Activated CD4-positive, alpha-beta T cell treated with anti-CD3 and anti-CD28 coated beads, Interleukin-2, amount 50 U/mL, for 48 hours (primary cell): Measurements from ENCODE around the gene TEX30.
A peak's percentile ranks its signal among the peaks of the same experiment; 100 is the strongest.
"Not testable (repeated sequence)": the region's sequence is repeated elsewhere in the genome, so short reads cannot be mapped to it uniquely, and the experiment has no call there.

ENCODE experiments used
- DNase-seq, 2 experiments: peaks; one replicate each; pipeline ENCODE4 v3.0.0-alpha.2; 2020

Gene TEX30

DNA sequence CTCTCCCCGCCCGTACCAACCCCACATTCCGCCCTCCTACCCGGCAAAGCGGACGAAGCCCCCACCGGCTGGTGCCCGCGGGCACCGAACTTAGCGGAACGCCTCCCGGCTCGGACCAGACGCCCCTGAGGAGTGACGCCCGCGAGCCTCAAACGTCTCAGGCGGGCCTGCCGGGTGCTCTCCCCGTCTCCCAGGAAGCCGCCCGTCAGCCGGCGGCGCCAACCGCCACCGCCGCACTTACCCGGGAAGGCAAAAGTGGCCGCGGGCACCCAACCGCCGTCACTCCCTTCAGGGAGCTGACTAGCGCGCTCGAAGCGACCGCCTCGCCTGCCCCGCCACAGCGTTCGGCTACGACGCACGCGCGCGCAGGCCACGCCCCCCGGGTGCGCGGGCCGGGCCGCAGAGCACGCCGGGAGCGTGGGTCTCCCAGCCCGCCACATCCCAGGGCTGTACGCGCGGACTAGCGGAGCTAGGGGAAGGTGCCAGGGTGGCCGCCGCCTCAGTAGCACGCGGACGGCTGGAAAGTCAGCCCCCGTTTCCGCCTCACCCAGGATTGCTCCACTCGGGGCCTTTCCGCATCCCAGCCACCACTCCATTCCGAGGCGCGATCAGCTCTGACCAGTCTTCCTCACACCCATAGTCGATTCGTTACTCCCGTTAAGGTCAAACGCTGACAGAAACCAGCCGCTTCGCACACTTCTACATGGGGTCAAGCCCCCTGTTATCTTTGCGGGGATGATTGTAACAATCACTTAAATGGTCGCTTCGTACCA, at the start of gene TEX30:
TSS of gene TEX30 (minus strand) at position 346 of the 773 bp plus-strand sequence. CDS start 3,760 bp downstream, outside the sequence.
- peak; percentile 81 to 85 for DNase-seq

- no peak for DNase-seq
Measured at GRCh38 chr13:102817907-102818306, 44.3 kb upstream of the TEX30 start.

GRCh38 chr13:102817241-102817640, 43.7 kb upstream of the TEX30 start:
- no peak for DNase-seq

DNA sequence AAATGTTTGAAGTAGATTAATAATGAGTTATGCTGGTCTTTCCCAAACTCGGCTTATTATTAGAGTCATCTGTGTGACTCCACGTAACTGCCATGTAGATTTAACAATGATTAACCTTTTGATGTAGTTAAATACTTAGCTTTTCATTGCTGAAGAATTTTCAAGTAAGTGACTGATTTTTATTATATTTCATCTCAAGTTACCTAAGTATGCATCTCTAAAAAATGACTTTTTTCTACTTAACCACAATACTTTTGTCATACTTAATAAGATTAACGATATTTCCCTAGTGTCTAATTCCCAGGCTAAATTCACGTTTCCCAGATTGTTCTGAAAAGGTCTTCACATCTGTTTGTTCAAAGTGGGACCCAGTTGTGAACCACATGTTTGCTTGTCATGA, 43.1 kb upstream of the TEX30 start:
- DNase-seq: no peak

GRCh38 chr13:102815788-102816187, 42.2 kb upstream of the TEX30 start:
- DNase-seq: no peak

GRCh38 chr13:102814793-102815192, 41.2 kb upstream of the TEX30 start:
- no peak for DNase-seq

DNA sequence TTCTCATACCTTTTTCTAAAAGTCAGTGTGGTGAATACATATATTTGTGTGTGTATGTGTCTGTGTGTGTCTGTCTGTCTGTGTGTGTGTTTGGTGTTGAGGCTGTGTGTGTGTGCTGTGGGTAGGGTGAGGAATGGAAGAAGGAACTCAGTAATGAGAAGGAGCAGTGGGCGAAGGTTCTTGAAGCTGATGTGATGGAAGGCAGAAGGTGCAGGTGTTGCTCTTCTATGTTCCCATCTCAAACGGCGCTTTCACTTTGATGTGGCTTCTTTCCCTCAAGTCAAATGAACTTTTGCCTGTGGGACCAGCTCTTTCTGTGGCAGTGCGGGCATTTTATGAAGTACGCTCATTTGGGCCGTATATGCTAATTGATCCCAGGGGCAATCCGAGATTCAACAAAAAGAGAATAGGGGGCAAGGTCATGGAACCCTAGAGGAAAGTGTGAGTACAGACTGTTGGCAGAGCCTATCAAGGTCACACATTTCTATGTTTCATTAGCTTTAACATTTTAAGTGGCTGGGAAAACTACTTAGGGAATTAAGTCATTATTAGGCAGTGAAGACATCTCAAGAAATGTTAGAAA, 40.5 kb upstream of the TEX30 start:
- no peak for DNase-seq

GRCh38 chr13:102812611-102813287, 39.2 kb upstream of the TEX30 start:
- no peak for DNase-seq

GRCh38 chr13:102807699-102808098, 34.1 kb upstream of the TEX30 start:
- no peak for DNase-seq

- DNase-seq: no peak
Measured at GRCh38 chr13:102805680-102806079, 32.1 kb upstream of the TEX30 start.

DNA sequence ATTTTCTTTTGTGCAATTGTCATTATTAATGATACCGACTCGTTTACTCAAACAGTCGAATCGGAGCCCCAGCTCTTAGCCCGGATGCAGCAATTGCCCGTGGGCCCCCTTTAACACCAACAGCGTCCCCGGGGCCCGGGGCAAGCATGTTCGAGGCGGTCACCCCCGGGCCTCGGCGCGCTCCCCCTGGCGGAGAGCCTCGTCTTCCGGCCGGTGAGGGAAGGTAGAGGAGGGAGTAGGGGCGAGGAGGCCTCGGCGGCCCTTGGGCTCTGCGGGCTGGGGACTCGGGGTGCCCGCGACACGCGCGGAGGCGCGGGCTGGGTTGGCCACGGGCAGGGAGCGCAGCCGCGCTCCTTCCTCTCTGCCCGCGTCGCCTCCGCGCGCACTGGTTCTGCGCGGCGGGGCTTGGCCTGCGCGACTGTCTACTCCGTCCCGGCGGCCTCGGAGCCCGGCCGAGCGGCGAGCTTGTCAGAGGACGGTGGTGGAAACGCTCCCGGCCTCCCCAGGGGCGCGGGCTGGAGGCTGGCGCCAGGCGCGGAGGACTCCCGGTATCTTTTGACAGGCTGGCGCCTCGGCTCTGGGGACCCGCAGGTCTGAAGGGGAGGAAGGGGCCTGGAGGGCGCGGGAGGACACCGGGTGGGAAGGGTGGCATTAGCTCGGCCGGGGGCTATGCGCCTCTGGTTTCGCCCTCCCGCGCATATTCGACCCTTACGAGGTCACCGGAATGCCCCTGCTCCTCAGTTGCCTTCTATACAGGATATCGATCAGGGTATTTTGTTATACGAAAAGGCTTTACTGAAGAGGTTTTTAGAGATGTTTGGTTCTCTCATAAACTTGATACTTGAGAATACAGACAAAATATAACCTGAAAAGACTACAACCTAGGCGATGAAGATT, 26.8 kb upstream of the TEX30 start:
- DNase-seq: peak; percentile 85 to 88

GRCh38 chr13:102799426-102800144, 26.0 kb upstream of the TEX30 start:
- DNase-seq: no peak

GRCh38 chr13:102798581-102799425, 25.2 kb upstream of the TEX30 start, which contains the start of the genes BIVM and POGLUT2:
TSS of gene BIVM (plus strand) at chr13:102799119. CDS start at chr13:102807268, 8,149 bp downstream.
TSS of gene POGLUT2 (minus strand) at chr13:102798976. CDS start at chr13:102798670, 306 bp downstream.
- peak; percentile 85 to 90 for DNase-seq

GRCh38 chr13:102793611-102794355, 20.2 kb upstream of the TEX30 start:
- DNase-seq: no peak

DNA sequence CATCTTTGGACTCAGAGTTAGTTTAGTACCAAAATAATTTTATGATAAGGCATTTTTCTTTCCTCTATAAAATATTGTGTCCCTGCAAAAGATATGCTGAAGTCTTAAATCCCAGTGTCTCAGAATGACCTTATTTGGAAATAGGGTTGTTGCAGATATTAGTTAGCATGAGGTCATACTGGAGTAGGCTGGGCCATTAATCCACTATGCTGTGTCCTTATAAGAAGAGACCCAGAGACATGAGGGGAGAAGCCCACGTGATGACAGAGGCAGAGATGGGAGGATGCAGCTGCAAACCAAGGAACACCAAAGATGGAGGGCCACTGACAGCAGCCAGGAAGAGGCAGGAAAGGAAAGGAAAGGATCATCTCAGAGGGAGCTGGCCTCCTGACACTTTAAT, 18.8 kb upstream of the TEX30 start:
- DNase-seq: no peak

DNA sequence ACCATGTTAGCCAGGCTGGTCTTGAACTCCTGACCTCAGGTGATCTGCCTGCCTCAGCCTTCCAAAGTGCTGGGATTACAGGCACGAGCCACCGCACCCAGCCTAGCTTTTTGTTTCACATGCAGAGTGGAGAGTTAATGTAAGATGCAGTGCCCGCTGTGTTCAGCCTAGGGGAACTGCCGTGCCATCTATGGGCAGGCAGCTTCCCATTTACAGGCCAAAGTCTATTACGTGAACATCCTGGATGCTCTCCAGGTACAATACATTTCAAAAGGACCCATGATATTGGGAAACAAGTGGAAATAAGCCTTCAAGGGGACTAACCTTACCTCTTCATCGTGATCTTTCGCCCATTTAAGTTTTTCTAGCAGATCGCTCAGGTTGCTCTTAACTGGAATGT, 15.1 kb upstream of the TEX30 start:
- no peak for DNase-seq

DNA sequence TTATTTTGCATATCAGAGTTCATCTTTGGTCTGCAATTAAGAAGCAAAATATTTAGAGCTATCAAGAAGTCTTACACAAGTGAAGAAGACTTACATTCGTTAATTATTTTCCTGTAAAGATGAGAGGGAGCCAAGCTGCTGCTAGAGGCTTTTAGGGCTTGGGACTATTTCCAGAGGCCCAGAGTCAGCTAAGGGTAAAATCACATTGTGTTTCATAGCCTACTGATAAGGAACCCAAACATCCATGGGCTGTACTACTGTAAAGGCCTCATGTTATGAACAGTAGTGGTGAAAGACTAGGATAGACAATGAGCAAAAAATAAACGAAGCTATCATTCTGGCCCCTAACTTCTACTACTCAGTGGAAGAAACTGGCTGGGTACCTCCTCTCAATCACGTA, 10.9 kb upstream of the TEX30 start:
- no peak for DNase-seq

DNA sequence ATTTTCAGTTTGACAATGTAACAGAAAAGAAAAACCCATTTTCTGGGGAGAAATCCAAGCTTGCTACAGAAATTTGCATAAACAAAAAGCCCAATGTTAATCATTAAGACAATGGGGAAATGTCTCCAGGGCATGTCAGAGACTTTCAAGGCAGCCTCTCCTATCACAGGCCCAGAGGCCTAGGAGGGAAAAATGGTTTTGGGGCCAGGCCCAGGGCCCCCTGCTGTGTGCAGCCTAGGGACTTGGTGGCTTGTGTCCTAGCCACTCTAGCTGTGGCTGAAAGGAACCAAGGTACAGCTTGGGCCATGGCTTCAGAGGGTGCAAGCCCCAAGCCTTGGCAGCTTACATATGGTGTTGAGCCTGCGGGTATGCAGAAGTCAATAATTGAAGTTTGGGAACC, 8.0 kb upstream of the TEX30 start:
- no peak for DNase-seq

DNA sequence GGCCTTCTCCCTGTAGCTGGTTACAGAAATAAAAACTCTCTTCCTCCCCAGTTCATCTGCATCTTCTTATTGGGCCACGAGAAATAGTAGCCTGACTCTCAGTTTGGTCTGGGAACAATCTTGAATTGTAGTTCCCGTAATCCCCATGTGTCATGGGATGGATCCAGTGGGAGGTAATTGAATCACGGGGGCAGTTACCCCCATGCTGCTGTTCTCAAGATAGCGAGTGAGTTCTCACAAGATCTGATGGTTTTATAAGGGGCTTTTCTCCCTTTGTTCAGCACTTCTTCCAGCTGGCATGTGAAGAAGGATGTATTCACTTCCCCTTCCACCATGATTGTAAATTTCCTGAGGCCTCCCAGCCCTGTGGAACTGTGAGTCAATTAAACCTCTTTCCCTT, 7.1 kb upstream of the TEX30 start:
- DNase-seq: not testable (repeated sequence)

GRCh38 chr13:102779436-102780159, 6.0 kb upstream of the TEX30 start:
- DNase-seq: peak; percentile 21 to 48
